Type B pancreatic cell (in vitro differentiated cells): ENCODE data around the gene BIRC3. TPM values are rescaled to one million over a fixed set of nuclear protein-coding genes. Genes with fewer than 3 reads are reported as not detected.
A peak's percentile ranks its signal among the peaks of the same experiment; 100 is the strongest.

ENCODE experiments used
- DNase-seq: peaks from one replicate; pipeline ENCODE4 v3.0.0; 2021; ENCODE audit warnings: mixed read lengths; ENCODE audit not compliant: unreplicated experiment; ENCODE audit errors: extremely low spot score
- H3K27ac Mint-ChIP-seq: 2 replicates; pipeline ENCODE4 v1.8.0; 2021; ENCODE audit warnings: mild to moderate bottlenecking, mixed read lengths
- H3K27me3 Mint-ChIP-seq: 2 replicates; pipeline ENCODE4 v1.8.0; 2021; ENCODE audit warnings: mixed read lengths
- H3K36me3 Mint-ChIP-seq: 2 replicates; pipeline ENCODE4 v1.8.0; 2021; ENCODE audit warnings: mixed read lengths
- H3K4me1 Mint-ChIP-seq: one replicate; pipeline ENCODE4 v1.8.0; 2021; ENCODE audit warnings: mixed read lengths; ENCODE audit not compliant: unreplicated experiment
- H3K4me3 Mint-ChIP-seq: 2 replicates; pipeline ENCODE4 v1.8.0; 2021; ENCODE audit warnings: mild to moderate bottlenecking, mixed read lengths
- H3K9me3 Mint-ChIP-seq: 2 replicates; pipeline ENCODE4 v1.8.0; 2021; ENCODE audit warnings: mixed read lengths
- total RNA-seq: library from RNA; stranded (reverse); gene quantifications from 2 replicates; pipeline ENCODE4 v1.2.1, GENCODE V29; 2021; ENCODE audit warnings: low replicate concordance
- TF ChIP-seq, protein P1 (sequence below): fragments of 200-600 bp; sonication (generic); conservative IDR thresholded peaks from 2 replicates; pipeline ENCODE4 v1.5.0; 2021; ENCODE audit warnings: antibody characterized with exemption, mild to moderate bottlenecking

Gene BIRC3
- total RNA-seq, 1 donor from 2014 or later = 2.3 TPM

DNA sequence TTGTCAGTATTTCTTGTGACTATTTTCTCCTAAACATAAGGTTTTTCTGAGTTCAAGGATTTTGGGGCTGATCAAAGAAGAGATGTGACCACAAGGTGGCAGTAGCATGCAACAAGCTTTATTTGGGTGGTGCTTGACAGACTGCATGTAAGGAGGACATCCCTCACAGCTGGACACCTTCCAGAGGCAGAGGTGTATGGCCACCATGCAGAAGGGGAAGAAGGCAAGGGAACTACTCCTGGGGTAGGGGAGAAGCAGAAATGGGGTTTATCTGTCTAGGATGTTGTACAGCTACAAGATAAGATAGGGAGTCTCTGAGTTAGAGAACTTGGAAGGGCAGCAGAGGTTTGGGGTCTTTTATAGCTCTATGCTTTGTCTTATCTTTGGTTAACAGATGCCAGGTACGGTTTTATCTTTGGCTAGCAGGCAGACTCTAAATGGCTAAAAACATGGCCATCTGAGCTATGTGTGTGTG, 24.6 kb downstream of the BIRC3 start:
- H3K27me3 Mint-ChIP-seq = no peaks in the 10 kb centered on the region
- H3K27ac Mint-ChIP-seq = no peak overlapping the region
- no peak overlapping the region for H3K4me3 Mint-ChIP-seq
- H3K9me3 Mint-ChIP-seq = no peaks in the 10 kb centered on the region
- TF ChIP-seq, protein P1, sequence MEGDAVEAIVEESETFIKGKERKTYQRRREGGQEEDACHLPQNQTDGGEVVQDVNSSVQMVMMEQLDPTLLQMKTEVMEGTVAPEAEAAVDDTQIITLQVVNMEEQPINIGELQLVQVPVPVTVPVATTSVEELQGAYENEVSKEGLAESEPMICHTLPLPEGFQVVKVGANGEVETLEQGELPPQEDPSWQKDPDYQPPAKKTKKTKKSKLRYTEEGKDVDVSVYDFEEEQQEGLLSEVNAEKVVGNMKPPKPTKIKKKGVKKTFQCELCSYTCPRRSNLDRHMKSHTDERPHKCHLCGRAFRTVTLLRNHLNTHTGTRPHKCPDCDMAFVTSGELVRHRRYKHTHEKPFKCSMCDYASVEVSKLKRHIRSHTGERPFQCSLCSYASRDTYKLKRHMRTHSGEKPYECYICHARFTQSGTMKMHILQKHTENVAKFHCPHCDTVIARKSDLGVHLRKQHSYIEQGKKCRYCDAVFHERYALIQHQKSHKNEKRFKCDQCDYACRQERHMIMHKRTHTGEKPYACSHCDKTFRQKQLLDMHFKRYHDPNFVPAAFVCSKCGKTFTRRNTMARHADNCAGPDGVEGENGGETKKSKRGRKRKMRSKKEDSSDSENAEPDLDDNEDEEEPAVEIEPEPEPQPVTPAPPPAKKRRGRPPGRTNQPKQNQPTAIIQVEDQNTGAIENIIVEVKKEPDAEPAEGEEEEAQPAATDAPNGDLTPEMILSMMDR = peak; percentile 90
- DNase-seq = no peak
- H3K36me3 Mint-ChIP-seq = no peaks in the 10 kb centered on the region
- H3K4me1 Mint-ChIP-seq = peaks cover 14% of the 10 kb centered on the region

DNA sequence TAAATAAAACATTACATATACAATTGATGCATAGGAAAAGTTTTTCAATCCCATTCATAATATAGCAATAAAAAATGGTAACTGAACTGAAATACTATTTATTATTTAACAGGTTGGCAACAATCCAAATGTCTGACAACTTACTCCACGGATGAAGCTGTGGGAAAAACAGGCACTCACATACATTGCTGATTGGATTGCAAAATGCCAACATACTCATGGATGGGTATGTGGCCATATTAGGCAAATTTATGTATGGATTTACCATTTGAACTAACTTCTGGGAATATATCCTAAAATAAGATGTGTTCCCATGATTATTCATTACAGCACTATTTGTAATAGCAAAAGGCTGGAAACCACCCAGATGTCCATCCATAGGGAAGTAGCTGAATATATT, 26.5 kb downstream of the BIRC3 start:
- TF ChIP-seq, protein P1 = no peak
- H3K9me3 Mint-ChIP-seq = no peaks in the 10 kb centered on the region
- H3K27ac Mint-ChIP-seq = no peak overlapping the region
- H3K4me1 Mint-ChIP-seq = peaks cover 21% of the 10 kb centered on the region
- H3K4me3 Mint-ChIP-seq = no peak overlapping the region
- H3K27me3 Mint-ChIP-seq = no peaks in the 10 kb centered on the region
- no peaks in the 10 kb centered on the region for H3K36me3 Mint-ChIP-seq
- DNase-seq = no peak

DNA sequence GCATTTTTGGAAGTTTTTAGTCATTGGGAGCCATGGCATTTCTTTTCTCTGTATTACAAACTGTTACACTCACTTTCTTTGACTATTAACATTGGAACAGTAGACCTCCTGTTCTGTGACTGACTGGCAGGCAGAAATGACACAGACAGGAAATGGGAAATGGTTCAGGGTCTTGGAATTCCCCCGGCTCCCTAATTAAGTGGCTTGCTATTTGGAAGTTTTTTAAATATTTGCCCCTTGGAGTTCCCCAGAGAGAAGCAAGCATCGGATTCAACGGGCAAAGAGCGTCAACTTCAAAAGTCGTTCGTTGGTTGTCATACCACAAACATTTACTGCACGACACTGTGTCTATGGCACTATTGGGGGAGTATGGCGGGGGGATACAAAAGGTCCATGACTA, 28.6 kb downstream of the BIRC3 start:
- Mint-ChIP-seq H3K27ac (peak overlapping the region; percentile 97), H3K9me3 (no peaks in the 10 kb centered on the region), H3K27me3 (no peaks in the 10 kb centered on the region), H3K36me3 (peaks cover 10% of the 10 kb centered on the region), H3K4me3 (peak overlapping the region; percentile 90), H3K4me1 (peaks cover 31% of the 10 kb centered on the region)
- TF ChIP-seq, protein P1 = no peak
- DNase-seq = no peak

DNA sequence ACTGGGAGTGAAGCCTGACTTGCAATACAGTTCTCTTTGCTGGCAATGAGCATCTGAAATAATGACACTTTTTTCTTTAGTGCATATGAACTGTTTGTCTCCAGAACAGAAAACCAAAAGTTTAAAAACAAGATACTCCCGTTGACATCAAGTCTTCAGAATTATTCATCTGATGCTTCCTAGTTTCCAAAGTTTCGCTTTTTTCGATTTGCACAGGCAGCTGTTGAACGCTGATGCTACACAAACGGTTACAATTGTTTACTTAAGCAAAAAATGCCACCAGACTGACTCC, 29.1 kb downstream of the BIRC3 start:
- TF ChIP-seq, protein P1 = no peak
- H3K27ac Mint-ChIP-seq = peak overlapping the region; percentile 97

DNA sequence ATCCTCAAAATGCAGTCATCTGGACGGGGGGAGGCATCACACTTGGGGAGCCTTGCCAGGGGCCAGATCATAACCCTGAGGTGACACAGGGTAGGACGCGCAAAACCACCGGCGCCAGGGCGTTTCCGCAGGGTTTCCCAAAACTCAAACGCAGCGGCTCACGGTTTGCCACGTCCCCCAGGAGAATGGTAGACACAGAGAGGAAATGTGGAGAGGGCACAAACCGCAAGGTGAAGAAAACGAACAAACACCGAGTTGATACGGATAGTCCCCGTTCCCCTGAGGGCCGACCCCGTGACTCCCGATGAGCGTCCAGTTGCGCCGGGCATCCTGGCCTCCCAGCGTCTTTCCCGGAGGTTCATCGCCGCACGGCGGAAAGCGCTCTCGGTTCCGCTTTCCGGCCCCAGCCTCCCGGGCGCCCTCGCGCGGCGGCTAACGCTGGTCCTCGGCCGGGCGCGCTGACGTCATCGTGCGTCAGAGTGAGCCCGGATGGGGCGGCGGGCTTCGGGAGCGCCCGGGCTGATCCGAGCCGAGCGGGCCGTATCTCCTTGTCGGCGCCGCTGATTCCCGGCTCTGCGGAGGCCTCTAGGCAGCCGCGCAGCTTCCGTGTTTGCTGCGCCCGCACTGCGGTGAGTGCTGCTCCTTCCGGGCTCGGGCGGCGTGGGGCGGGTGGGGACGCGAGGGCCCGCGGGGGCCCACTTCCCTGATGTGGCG, 29.6 kb downstream of the BIRC3 start, which contains the start of gene BIRC2:
Gene BIRC2, plus strand, starts transcription at position 467 of the 714 bp plus-strand sequence. CDS start 2,641 bp downstream, outside the sequence.
- DNase-seq = peak; percentile 99
- H3K4me3 Mint-ChIP-seq = peak within 1 kb of the TSS; percentile 90
- H3K9me3 Mint-ChIP-seq = no peaks in the 10 kb centered on the region
- H3K27ac Mint-ChIP-seq = peak within 1 kb of the TSS; percentile 97
- TF ChIP-seq, protein P1 = peak; percentile 74
- H3K4me1 Mint-ChIP-seq = peaks cover 29% of the 10 kb centered on the region
- H3K27me3 Mint-ChIP-seq = no peaks in the 10 kb centered on the region
- peaks cover 18% of the 10 kb centered on the region for H3K36me3 Mint-ChIP-seq

More for the DNA sequence above, 29.1 kb downstream of the BIRC3 start:
- Mint-ChIP-seq H3K4me3 (peak overlapping the region; percentile 90), H3K4me1 (peaks cover 31% of the 10 kb centered on the region), H3K27me3 (no peaks in the 10 kb centered on the region), H3K9me3 (no peaks in the 10 kb centered on the region), H3K36me3 (peaks cover 14% of the 10 kb centered on the region)
- no peak for DNase-seq
